Muscle layer of colon (tissue), 2 donors: Measurements from ENCODE around the gene CDKAL1.
"Not testable (repeated sequence)": the region's sequence is repeated elsewhere in the genome, so short reads cannot be mapped to it uniquely, and the experiment has no call there.

Experiments used
- H3K27ac ChIP-seq: one replicate; pipeline ENCODE4 v1.7.0; 2013; ENCODE audit warnings: low read depth, mild to moderate bottlenecking, low read length, moderate library complexity
- H3K27me3 ChIP-seq, 2 donors: one replicate each; pipeline ENCODE4 v1.7.0; 2013; ENCODE audit warnings: low read length in 2 of 2, mild to moderate bottlenecking in 2 of 2; ENCODE audit not compliant: insufficient read depth in 2 of 2, control insufficient read depth in 1 of 2
- H3K36me3 ChIP-seq: one replicate; pipeline ENCODE4 v1.7.0; 2013; ENCODE audit warnings: mild to moderate bottlenecking, low read length; ENCODE audit not compliant: insufficient read depth
- H3K4me1 ChIP-seq: one replicate; pipeline ENCODE4 v1.7.0; 2013; ENCODE audit warnings: mild to moderate bottlenecking, low read length; ENCODE audit not compliant: insufficient read depth
- H3K4me3 ChIP-seq, 2 donors: one replicate each; pipeline ENCODE4 v1.7.0; 2013; ENCODE audit warnings: low read length in 2 of 2, low read depth in 1 of 2, mild to moderate bottlenecking in 1 of 2, moderate library complexity in 1 of 2
- H3K9ac ChIP-seq: one replicate; pipeline ENCODE4 v1.7.0; 2013; ENCODE audit warnings: low read length
- H3K9me3 ChIP-seq: one replicate; pipeline ENCODE4 v1.7.0; 2013; ENCODE audit warnings: mild to moderate bottlenecking, low read length
- donor health status: abdominal sarcoma.
- donor health status: Adenocarcinoma of cecum.

Gene CDKAL1

DNA sequence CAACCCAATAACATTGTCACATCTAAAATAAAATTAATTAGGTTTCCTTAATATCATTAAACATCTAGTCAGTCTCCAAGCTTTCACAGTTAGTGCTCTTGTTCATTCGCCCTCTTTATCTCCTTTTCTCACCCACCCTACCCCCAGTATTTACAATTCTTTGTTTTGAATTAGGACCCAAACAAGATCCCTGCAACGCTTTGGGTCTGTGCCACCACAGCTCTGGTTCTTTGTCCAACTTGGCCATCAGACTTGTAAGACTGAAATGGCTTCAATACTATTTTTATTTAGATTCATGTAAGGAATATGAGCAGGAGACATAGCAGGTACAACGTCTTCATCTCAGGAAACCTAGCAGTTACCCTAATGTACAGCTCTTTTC lies 276.5 kb downstream of the CDKAL1 start:
- H3K27me3 ChIP-seq = no peaks in the 10 kb centered on the region
- H3K36me3 ChIP-seq = no peaks in the 10 kb centered on the region
- H3K4me1 ChIP-seq = peaks cover 25% of the 10 kb centered on the region

DNA sequence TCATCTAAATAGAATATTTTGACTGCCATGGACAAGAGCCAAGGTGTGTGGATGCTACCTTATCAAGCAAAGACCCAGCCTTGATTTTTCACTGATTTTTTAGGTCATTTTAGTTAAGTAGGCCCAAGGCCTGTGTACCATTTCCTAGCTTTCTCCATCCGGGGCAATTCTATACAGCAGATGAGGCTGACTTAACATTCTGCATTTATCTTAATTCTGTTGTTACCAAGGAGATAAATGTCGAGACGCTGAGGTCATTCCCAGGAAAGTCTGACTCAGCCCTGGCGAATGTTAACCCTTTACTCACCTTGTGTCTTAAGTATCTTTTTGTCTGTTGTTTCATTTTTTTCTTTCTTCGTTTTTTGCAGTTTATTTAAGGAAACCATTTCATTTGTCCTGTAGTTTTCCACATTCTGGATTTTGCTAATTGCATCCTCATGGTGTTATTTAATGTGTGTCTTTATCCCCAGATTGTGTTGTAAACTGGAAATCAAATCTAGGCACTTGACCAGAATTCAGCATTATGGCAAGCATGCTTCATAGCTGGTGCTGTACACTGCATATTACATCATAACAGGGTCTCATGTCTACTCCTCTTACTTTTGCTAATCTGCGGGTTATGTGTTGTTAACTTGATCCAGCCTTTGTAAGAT lies 277.0 kb downstream of the CDKAL1 start:
- Histone ChIP-seq H3K9ac (no peak overlapping the region), H3K27ac (no peak overlapping the region), H3K27me3 (no peaks in the 10 kb centered on the region), H3K36me3 (no peaks in the 10 kb centered on the region), H3K4me3 (no peak overlapping the region), H3K4me1 (peaks cover 25% of the 10 kb centered on the region), H3K9me3 (peaks cover 4% of the 10 kb centered on the region)

More for the DNA sequence above, 276.5 kb downstream of the CDKAL1 start:
- Histone ChIP-seq H3K4me3 (no peak overlapping the region), H3K9me3 (peaks cover 4% of the 10 kb centered on the region), H3K27ac (no peak overlapping the region), H3K9ac (no peak overlapping the region)

DNA sequence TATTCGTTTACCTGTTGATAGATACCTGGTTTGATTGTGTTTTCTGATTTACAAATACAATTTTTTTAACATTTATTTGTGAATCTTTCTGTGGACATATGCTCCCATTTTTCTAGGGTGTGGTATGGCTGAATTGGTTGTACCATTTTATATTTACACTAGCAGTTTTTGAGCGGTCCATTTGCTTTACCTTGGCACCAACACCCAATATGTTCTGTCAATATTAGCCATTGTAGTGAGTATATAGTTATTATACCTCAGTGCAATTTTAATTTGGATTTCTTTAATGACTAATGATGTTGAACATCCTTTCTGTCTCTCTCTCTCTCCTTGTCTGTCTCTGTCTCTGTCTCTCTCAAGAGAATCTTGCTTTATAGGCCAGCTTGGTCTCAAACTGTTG lies 278.5 kb downstream of the CDKAL1 start:
- Histone ChIP-seq H3K27ac (no peak overlapping the region), H3K4me1 (peaks cover 30% of the 10 kb centered on the region), H3K36me3 (no peaks in the 10 kb centered on the region), H3K9me3 (no peaks in the 10 kb centered on the region), H3K4me3 (peak overlapping the region in 1 of 2 donors; percentile 19), H3K9ac (no peak overlapping the region), H3K27me3 (no peaks in the 10 kb centered on the region)

DNA sequence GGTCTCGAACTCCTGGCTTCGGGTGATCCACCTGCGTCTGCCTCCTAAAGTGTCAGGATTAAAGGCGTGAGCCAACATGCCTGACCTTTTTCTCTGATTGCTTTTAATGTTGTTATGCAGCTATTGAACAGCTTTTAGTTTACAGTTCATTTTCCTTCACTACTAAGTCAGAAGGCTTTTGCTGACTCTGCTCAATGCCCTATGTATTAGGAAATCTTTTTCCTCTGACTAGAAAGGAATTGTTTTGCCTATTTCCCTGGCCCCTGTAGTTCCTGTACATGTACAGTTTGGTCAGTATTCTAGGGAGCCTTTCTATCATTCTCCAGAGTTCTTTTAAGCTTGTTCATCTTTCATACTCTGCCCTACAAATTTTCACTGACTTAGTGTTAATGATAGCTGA lies 280.2 kb downstream of the CDKAL1 start:
- Histone ChIP-seq H3K4me3 (no peak overlapping the region), H3K9ac (no peak overlapping the region), H3K27ac (no peak overlapping the region), H3K4me1 (peaks cover 18% of the 10 kb centered on the region), H3K9me3 (no peaks in the 10 kb centered on the region), H3K27me3 (no peaks in the 10 kb centered on the region), H3K36me3 (no peaks in the 10 kb centered on the region)

DNA sequence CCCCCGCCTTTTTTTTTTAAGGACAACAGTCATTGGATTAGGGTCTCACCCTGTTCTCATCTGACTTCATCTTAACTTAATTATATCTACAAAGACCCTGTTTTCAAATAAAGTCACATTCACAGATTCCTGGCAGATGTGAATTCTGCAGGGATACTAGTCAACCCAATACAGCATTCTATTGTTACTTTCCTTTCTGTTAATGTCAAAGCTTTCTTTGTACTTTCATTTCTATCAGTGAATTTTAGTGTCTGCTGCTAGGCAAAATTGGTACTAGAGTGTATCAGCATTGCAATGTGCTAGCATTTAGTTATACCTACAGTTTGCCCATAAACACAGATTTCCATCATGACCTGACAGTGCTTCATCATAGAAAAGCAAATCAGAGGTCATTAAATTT lies 281.9 kb downstream of the CDKAL1 start:
- H3K27me3 ChIP-seq = no peaks in the 10 kb centered on the region
- H3K4me3 ChIP-seq = no peak overlapping the region
- no peak overlapping the region for H3K27ac ChIP-seq
- no peaks in the 10 kb centered on the region for H3K36me3 ChIP-seq
- peaks cover 10% of the 10 kb centered on the region for H3K4me1 ChIP-seq
- no peak overlapping the region for H3K9ac ChIP-seq
- no peaks in the 10 kb centered on the region for H3K9me3 ChIP-seq

DNA sequence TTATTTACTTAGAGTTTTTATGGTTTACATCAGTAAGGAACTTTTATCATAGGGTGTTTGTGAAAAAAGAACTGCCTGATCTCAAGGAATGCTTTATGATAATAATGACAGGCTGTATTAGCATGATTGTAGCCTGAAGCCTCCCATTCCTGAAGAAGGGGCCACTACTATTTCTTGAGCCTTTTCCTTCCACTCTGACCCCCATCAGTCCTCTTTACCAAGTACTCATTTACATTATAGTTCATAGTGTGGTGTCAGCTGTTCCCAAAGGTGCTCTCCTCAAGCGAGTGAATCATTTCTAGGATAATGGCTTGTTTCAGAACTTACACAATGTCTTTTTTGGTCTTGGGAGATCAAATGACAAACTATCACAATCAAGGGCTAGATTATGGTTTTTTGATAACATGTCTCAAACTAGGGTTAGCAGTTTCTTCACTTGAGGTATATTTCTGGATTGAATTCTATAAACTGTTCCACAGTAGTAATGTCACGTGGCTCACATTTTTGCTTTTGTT lies 283.6 kb downstream of the CDKAL1 start:
- no peaks in the 10 kb centered on the region for H3K9me3 ChIP-seq
- no peak overlapping the region for H3K4me3 ChIP-seq
- H3K36me3 ChIP-seq = no peaks in the 10 kb centered on the region
- H3K4me1 ChIP-seq = peaks cover 5% of the 10 kb centered on the region
- H3K27ac ChIP-seq = no peak overlapping the region
- H3K27me3 ChIP-seq = no peaks in the 10 kb centered on the region
- H3K9ac ChIP-seq = no peak overlapping the region

DNA sequence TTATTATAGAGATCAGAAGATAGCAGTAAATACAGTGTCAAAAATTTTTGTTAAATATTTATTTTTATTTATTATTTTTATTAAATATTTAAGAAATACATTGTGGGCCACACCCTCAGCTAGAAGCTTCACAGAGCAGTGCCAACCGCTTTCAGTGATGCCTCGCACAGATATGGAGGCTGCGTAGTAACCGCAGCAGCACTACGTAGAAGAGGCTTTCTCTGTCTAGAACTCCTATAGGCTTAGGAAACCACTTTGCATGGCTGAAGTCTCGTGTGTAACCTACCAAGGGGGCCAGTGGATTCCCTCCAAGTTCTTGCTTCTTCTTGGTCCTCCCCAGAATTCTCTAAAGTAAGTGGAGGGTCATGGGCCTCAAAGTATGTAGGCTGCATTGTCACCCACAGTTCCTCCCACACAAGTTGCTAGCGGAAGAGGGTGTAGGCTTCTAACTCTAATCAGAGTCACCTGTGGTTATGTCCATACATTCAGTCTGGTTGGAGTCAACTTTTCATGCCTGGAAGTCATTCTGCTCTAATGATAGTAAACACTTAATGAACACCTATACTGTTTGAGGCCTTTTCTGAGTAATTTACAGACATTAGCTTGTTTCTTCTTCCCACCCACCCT lies 285.6 kb downstream of the CDKAL1 start:
- Histone ChIP-seq H3K4me3 (no peak overlapping the region), H3K27ac (no peak overlapping the region), H3K4me1 (peaks cover 5% of the 10 kb centered on the region), H3K9me3 (no peaks in the 10 kb centered on the region), H3K9ac (no peak overlapping the region), H3K27me3 (no peaks in the 10 kb centered on the region), H3K36me3 (no peaks in the 10 kb centered on the region)

DNA sequence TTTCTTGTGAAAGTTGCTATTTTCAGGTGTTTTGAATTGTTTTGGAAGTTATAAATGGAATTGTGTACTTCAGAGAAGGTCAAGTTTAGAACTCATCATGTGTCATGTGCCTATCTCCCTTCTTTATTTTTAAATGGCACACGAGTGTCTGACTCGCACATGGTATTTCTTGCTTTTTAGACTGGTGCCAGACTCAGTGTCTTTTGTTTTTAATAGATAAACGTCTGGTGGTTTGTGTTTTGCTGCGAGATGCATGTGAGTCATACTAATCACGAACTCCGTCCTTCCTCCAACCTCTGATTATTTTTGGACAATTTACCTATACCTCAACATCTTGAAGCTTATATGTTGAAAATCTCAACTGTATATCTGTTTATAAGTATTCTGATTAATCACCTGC lies 292.1 kb downstream of the CDKAL1 start:
- no peaks in the 10 kb centered on the region for H3K9me3 ChIP-seq
- H3K4me1 ChIP-seq = no peaks in the 10 kb centered on the region
- no peak overlapping the region for H3K27ac ChIP-seq
- H3K27me3 ChIP-seq = no peaks in the 10 kb centered on the region
- no peaks in the 10 kb centered on the region for H3K36me3 ChIP-seq
- H3K4me3 ChIP-seq = no peak overlapping the region
- H3K9ac ChIP-seq = no peak overlapping the region

DNA sequence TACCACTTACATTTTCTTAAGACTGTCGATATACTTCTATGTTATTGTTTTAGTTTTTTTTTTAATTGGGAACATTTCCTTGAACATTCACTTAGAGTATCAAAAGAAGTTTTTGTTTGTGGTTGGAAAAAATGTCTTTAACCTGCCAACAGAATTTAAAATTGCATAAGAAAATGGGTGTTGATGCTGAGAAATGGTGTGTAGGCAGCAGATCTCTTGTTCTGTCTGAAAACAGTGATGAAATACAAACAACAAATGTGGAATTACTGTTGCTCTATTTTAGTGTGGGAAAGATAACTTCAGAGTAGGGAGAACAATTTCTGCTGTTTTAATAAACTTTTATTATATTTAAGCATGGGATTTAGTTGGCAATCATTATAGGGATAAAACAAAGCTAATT lies 293.5 kb downstream of the CDKAL1 start:
- H3K27ac ChIP-seq = no peak overlapping the region
- H3K4me3 ChIP-seq = no peak overlapping the region
- H3K9me3 ChIP-seq = no peaks in the 10 kb centered on the region
- H3K4me1 ChIP-seq = no peaks in the 10 kb centered on the region
- no peaks in the 10 kb centered on the region for H3K36me3 ChIP-seq
- no peaks in the 10 kb centered on the region for H3K27me3 ChIP-seq
- H3K9ac ChIP-seq = no peak overlapping the region

DNA sequence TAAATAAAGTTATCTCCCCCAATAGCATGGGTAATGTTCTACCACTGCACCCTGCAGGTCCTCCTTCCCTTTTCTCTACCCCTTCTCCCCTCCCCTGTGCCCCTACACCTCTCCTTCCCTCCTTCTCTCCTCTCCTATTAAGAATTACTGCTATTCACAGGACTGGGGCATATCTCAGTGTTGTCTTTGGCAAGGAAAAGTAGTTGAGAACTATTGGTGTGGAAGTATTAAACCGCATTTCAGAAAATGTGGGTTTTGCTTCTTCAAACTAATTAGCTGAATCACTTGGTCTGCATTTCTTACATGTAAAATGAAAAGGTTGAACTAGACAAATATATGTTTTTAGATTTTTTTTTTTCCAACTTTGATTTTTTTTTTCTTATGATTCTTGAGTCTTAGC lies 296.3 kb downstream of the CDKAL1 start:
- Histone ChIP-seq H3K9ac (no peak overlapping the region), H3K27me3 (no peaks in the 10 kb centered on the region), H3K4me1 (no peaks in the 10 kb centered on the region), H3K27ac (no peak overlapping the region), H3K36me3 (no peaks in the 10 kb centered on the region), H3K4me3 (no peak overlapping the region), H3K9me3 (no peaks in the 10 kb centered on the region)

DNA sequence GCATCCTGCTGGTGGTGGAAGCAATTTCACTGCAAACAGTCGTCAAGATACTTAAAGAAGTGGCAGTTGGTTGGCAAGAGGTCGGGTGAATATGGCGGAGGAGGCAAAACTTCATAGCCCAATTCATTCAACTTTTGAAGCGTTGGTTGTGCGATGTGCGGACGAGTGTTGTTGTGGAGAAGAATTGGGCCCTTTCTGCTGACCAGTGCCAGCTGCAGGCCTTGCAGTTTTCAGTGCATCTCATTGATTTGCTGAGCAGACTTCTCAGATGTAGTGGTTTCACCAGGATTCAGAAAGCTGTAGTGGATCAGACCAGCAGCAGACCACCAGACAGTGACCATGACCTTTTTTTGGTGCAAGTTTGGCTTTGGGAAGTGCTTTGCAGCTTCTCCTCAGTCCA lies 297.0 kb downstream of the CDKAL1 start:
- H3K36me3 ChIP-seq, H3K27ac ChIP-seq, H3K4me3 ChIP-seq, H3K9me3 ChIP-seq, H3K4me1 ChIP-seq, H3K9ac ChIP-seq, H3K27me3 ChIP-seq: not testable (repeated sequence)
